DND-41 (cell line): ENCODE results near the gene TSPAN1.

Experiments
- ATAC-seq: fragments of 200-7000 bp; cut with Tn5 transposase; 3 replicates; pipeline ENCODE4 v1.9.1; 2021; ENCODE audit warnings: low read depth; ENCODE audit not compliant: insufficient read depth
- DNase-seq: peaks from one replicate; pipeline ENCODE4 v3.0.0-alpha.2; 2020
- H2AFZ ChIP-seq: 2 replicates; pipeline ENCODE4 v1.6.0; 2012; ENCODE audit warnings: low read depth, low read length
- H3K27ac ChIP-seq: 2 replicates; pipeline ENCODE4 v1.5.1; 2012; ENCODE audit warnings: low read length, inconsistent platforms
- H3K27me3 ChIP-seq: fragments of 200-600 bp; sonication (generic); 2 replicates; pipeline ENCODE4 v1.6.0; 2012; ENCODE audit warnings: low read length, mild to moderate bottlenecking, inconsistent platforms; ENCODE audit not compliant: insufficient read depth, poor library complexity
- H3K36me3 ChIP-seq: 2 replicates; pipeline ENCODE4 v1.5.1; 2012; ENCODE audit warnings: low read length, inconsistent platforms; ENCODE audit not compliant: insufficient read depth
- H3K4me1 ChIP-seq: 2 replicates; pipeline ENCODE4 v1.5.1; 2012; ENCODE audit warnings: mild to moderate bottlenecking, low read length; ENCODE audit not compliant: insufficient read depth
- H3K4me2 ChIP-seq: 2 replicates; pipeline ENCODE4 v1.6.0; 2012; ENCODE audit warnings: mild to moderate bottlenecking, moderate library complexity, low read length, inconsistent platforms; ENCODE audit not compliant: insufficient read depth
- H3K4me3 ChIP-seq, 2 experiments: fragments of 200-600 bp in 1 of 2; shearing (Covaris generic) in 1 of 2; 2 replicates each; pipeline ENCODE4 v1.5.1; 2012 to 2016; ENCODE audit warnings: inconsistent platforms in 2 of 2, low read length in 2 of 2, mild to moderate bottlenecking in 2 of 2, low read depth in 1 of 2, moderate library complexity in 1 of 2
- H3K79me2 ChIP-seq: 2 replicates; pipeline ENCODE4 v1.6.0; 2012; ENCODE audit warnings: low read length, inconsistent platforms; ENCODE audit not compliant: insufficient read depth
- H3K9ac ChIP-seq: 2 replicates; pipeline ENCODE4 v1.6.0; 2012; ENCODE audit warnings: low read depth, mild to moderate bottlenecking, inconsistent platforms, low read length, moderate library complexity
- H3K9me3 ChIP-seq: 2 replicates; pipeline ENCODE4 v1.5.1; 2012; ENCODE audit warnings: low read length, moderate library complexity, mild to moderate bottlenecking, inconsistent platforms; ENCODE audit not compliant: insufficient read depth, severe bottlenecking
- H4K20me1 ChIP-seq: 2 replicates; pipeline ENCODE4 v1.6.0; 2012; ENCODE audit warnings: low read length; ENCODE audit not compliant: insufficient read depth
- CTCF ChIP-seq: IDR thresholded peaks from 2 replicates; pipeline ENCODE4 v1.5.1; 2012; ENCODE audit warnings: borderline replicate concordance, low read length, moderate library complexity, mild to moderate bottlenecking; ENCODE audit not compliant: poor library complexity, severe bottlenecking; ENCODE audit errors: extremely low read depth
- EZH2 ChIP-seq: IDR thresholded peaks from 3 replicates; pipeline ENCODE4 v1.6.1; 2012; ENCODE audit warnings: borderline replicate concordance, low read depth, mild to moderate bottlenecking, moderate library complexity, low read length, inconsistent platforms; ENCODE audit not compliant: severe bottlenecking

TSPAN1 gene

DNA sequence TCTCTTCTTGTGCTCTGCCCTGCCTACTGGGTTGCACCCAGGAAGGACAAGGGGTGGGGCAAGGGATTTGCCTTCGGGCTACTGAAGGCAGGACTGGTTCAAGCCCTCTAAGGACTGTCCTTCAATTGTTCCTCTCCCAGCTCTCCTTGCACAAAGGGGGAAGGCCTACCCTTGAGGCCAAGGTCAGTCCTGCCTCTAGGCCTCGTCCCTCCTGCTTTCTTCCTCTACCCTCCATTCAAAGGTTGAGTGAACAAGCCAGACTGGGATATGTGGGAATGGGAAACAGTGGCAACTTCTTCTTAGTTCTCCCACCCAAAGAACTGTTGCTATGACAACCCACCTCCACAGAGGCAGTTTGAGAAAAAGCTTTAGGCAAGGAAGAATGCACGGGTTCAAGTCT is 30.9 kb downstream of the TSPAN1 start:
- H2AFZ ChIP-seq = no peak overlapping the region

GRCh38 chr1:46206399-46206798 is 31.5 kb downstream of the TSPAN1 start:
- Histone ChIP-seq H2AFZ (no peak overlapping the region), H3K36me3 (no peaks in the 10 kb centered on the region), H3K4me2 (no peak overlapping the region), H3K27ac (no peak overlapping the region), H3K79me2 (no peaks in the 10 kb centered on the region), H3K4me3 (no peak overlapping the region), H4K20me1 (no peaks in the 10 kb centered on the region), H3K27me3 (no peaks in the 10 kb centered on the region), H3K9ac (no peak overlapping the region), H3K9me3 (no peaks in the 10 kb centered on the region), H3K4me1 (peaks cover 15% of the 10 kb centered on the region)
- TF ChIP-seq EZH2 (no peak), CTCF (no peak)
- no peak for DNase-seq
- ATAC-seq = no peak

More for the DNA sequence above, 30.9 kb downstream of the TSPAN1 start:
- TF ChIP-seq CTCF (no peak), EZH2 (no peak)
- no peaks in the 10 kb centered on the region for H3K36me3 ChIP-seq
- no peaks in the 10 kb centered on the region for H3K79me2 ChIP-seq
- H3K4me1 ChIP-seq = peaks cover 15% of the 10 kb centered on the region
- no peak overlapping the region for H3K9ac ChIP-seq
- no peak overlapping the region for H3K27ac ChIP-seq
- H3K27me3 ChIP-seq = no peaks in the 10 kb centered on the region
- DNase-seq (no peak), ATAC-seq (no peak)
- no peak overlapping the region for H3K4me2 ChIP-seq
- H3K9me3 ChIP-seq = no peaks in the 10 kb centered on the region
- H4K20me1 ChIP-seq = no peaks in the 10 kb centered on the region
- no peak overlapping the region for H3K4me3 ChIP-seq

DNA sequence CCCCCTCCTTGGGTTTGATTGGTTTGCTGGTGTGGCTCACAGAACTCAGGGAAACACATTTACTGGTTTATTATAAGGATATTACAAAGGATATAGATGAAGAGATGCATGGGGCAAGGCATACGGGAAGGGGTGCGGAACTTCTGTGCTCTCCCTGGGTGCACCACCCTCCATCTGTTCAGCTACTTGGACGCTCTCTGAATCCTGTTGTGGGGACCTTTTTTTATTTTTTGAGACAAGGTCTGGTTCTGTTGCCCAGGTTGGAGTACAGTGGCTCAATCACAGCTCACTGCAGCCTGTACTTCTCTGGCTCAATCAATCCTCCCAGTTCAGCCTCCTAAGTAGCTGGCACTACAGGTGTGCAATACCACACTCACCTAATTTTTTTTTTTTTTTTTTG is 35.7 kb downstream of the TSPAN1 start:
- Histone ChIP-seq H4K20me1 (no peaks in the 10 kb centered on the region), H3K27ac (no peak overlapping the region), H3K9me3 (no peaks in the 10 kb centered on the region), H3K4me3 (no peak overlapping the region), H3K27me3 (no peaks in the 10 kb centered on the region), H3K4me2 (no peak overlapping the region), H3K79me2 (no peaks in the 10 kb centered on the region), H3K9ac (no peak overlapping the region), H3K4me1 (no peaks in the 10 kb centered on the region), H3K36me3 (no peaks in the 10 kb centered on the region), H2AFZ (no peak overlapping the region)
- TF ChIP-seq CTCF (no peak), EZH2 (no peak)
- DNase-seq (no peak), ATAC-seq (no peak)

DNA sequence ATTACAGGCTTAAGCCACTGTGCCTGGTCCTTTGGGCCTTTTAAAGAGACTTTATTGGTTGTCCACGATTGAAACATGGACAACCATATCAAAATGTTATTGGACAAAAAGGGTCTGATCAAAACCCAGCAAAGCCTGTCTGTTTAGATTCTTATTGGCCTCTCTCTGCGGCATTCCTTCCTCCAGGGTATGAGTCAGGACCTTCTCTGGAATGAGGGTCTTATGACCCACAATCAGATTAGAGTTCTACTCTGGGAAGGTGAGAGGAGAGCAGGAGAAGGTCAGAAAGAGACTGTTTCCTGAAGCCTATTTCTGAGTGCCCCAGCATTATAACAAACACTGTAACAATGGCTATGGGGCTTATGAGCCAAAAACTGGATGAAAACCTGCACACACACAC is 36.2 kb downstream of the TSPAN1 start:
- TF ChIP-seq EZH2 = no peak
- TF ChIP-seq CTCF = no peak
- no peaks in the 10 kb centered on the region for H3K36me3 ChIP-seq
- no peaks in the 10 kb centered on the region for H4K20me1 ChIP-seq
- no peaks in the 10 kb centered on the region for H3K27me3 ChIP-seq
- H3K4me3 ChIP-seq = no peak overlapping the region
- H3K27ac ChIP-seq = no peak overlapping the region
- no peaks in the 10 kb centered on the region for H3K9me3 ChIP-seq
- no peaks in the 10 kb centered on the region for H3K4me1 ChIP-seq
- no peaks in the 10 kb centered on the region for H3K79me2 ChIP-seq
- no peak overlapping the region for H3K4me2 ChIP-seq
- no peak overlapping the region for H2AFZ ChIP-seq
- DNase-seq (no peak), ATAC-seq (no peak)
- H3K9ac ChIP-seq = no peak overlapping the region
